GM12892 (cell line): ENCODE data around the gene ULK4.

Experiments
- POLR2A ChIP-seq: IDR thresholded peaks from 2 replicates; pipeline ENCODE4 v1.6.1; 2011; ENCODE audit warnings: low read depth, low read length, control low read depth
- POLR2AphosphoS5 ChIP-seq: IDR thresholded peaks from 2 replicates; pipeline ENCODE4 v1.6.1; 2011; ENCODE audit warnings: low read depth, low read length, control low read depth
- TAF1 ChIP-seq: IDR thresholded peaks from 2 replicates; pipeline ENCODE4 v1.6.1; 2011; ENCODE audit warnings: low read depth, mild to moderate bottlenecking, control low read depth, low read length, borderline replicate concordance

GRCh38 chr3:41986561-41986960 is 24.7 kb upstream of the ULK4 start:
- TF ChIP-seq TAF1 (no peak), POLR2A (no peak), POLR2AphosphoS5 (no peak)
